GM03348 (cell line): ENCODE results near the gene ZDHHC1.
"Not testable (repeated sequence)": the region's sequence is repeated elsewhere in the genome, so short reads cannot be mapped to it uniquely, and the experiment has no call there.

Experiments
- DNase-seq: peaks from one replicate; pipeline ENCODE4 v3.0.0; 2012; ENCODE audit warnings: low spot score

The ZDHHC1 gene

GRCh38 chr16:67394155-67395104 lies 21.8 kb downstream of the ZDHHC1 start:
- no peak for DNase-seq

DNA sequence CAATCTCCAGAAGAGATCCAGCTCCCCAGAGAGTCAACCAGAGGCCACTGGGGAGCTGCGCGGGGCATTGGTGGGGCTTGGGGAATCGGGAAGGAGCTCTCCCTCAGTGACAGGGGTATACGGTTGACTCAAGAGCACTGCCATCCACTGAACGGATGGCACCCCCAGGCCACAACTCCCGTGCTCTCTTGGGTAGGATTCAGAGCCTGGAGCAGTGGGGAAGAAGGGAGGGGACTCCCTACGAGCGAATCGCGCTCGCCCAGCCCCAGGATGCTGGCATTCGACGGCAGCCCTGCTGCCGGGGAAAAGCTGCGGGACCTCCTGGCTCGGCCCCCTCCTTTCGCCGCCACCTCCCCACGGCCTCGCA lies 22.5 kb downstream of the ZDHHC1 start:
- no peak for DNase-seq

- DNase-seq = peak; percentile 92
These were observed 23.0 kb downstream of the ZDHHC1 start, which contains the start of gene TPPP3 for GRCh38 chr16:67393111-67393787. Gene TPPP3, minus strand, starts transcription at chr16:67393498. Its CDS starts 2,387 bp downstream, at chr16:67391111.

GRCh38 chr16:67392301-67393059 lies 23.8 kb downstream of the ZDHHC1 start:
- no peak for DNase-seq

DNA sequence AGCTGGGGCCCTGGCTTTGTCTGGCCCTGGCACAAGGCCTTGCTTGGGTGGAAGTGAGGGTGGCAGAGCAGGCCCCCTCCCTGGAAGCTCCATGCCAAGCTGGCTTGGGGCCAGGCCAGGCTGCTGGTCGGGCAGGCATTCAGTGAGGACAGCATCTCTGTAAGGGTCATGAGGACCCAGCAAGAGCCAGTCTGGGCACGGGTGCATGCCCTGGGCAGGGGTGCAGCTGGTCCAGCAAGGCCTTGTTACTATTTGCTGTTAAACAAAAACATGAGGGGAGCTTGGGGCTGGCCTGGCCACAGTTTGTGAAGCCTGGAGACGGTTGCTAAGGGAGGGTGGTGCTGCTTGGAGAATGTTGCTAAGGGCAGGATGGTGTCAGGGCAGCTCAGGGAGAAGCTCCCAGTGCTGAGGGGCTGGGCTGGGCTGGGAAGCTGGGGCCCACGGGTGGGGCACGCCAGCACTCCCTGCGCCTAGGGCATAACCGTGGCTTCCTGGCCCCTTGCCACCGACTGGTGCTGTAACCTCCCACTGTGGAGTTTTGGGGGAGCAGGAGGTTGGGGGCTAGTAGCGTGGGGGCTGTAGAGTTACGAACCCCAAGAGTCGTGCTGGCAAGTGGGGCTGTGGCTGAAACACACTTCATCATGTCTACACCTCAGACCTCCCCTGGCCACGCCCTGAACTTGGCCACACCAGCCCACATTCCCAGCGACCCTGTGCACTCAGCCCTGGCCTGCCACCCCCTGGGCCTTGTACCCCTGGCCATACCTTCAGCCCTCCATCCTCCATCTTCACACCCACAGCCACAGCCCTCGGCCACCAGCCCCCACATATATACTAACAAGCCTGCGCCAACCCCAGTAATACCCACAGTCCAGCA lies 24.6 kb downstream of the ZDHHC1 start:
- DNase-seq = no peak

DNA sequence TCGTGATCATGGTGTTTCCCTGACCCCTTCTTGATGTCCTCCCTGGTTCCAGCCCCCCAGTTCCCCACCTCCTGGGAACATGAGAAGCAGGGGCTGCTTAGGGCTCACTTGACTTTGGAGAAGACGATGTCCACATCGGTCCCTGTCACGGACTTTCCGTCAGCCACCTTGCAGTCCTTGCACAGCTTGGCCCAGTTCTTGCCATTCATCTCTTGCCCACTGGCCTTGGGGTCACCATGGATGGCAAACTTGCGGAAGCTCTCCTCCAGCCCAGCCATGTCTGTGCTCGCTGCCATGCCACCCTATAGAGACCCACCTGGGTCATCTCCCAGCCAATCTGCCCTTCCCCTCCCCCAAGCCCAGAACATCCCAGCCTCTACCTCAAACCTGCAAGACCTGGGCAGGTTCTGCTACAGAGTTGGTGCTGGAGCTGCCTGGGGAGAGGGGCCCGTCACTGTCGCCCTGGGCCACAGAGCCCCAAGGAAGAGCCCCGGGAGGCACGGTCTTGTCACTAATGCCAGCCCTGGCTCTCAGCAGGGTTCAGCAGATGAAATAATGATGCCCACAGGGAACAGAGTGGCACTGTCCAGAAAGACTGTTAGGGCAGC lies 25.4 kb downstream of the ZDHHC1 start:
- no peak for DNase-seq

DNA sequence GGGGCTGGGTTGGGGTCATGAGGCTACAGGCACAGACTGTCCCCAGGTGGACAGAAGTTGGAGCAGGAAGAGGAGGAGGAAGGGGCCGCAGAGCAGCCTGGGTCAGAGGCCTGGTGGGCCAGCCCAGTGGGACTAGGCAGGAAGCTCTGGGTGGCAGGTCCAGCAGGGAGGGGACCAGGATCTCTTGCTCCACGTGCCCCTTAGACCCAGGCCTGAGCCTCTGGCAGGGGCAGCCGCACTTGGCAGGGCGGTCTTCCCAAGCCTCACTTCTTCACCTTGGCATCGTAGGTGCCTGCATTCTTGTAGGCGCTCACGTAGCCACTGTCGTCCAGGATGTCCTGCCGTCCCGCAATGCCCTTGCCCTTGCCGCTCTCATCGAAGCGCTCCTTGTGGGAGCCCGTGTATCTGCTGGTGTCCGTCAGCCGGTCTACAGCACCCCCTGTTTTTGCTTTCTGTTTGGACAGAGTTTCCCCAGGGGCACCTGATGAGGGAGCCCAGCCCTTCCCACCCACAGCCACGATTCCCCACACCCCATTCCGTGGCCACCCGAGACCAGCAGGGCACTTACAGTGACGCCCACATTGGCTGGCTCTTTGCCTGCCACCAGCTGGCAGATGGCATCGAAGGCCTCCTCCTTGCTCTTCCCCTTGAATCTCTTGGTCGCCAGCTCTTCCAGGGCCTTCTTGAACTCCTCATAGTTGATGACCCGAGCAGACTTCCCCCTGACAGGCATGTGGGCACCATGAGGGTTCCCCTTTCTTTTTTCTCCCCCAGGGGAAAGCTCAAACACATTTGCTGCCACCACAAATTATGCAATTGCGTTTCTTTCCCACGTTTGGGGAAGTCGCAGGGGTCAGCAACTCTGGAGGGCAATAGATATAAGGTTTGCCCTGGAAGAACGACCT lies 26.1 kb downstream of the ZDHHC1 start:
- DNase-seq = no peak

DNA sequence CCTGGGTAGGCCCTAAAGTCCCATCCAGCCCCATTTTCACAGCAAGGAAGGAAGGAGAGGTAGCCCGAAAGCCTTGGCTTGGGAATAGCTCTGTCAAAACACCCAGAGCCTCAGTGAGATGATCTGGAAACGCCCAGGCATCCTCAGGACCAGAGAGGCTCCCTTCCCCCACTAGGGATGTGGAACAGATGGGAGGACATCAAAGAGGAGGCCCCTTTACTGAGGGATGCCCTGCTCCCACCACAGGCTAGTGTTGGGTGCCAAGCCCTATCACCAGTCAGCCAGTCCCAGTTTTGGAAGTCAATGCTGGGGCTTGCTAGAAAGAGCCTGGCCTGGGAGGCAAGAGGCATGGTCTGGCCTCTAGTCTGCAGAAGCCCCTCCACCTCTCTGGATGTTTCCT lies 27.7 kb downstream of the ZDHHC1 start:
- no peak for DNase-seq

DNA sequence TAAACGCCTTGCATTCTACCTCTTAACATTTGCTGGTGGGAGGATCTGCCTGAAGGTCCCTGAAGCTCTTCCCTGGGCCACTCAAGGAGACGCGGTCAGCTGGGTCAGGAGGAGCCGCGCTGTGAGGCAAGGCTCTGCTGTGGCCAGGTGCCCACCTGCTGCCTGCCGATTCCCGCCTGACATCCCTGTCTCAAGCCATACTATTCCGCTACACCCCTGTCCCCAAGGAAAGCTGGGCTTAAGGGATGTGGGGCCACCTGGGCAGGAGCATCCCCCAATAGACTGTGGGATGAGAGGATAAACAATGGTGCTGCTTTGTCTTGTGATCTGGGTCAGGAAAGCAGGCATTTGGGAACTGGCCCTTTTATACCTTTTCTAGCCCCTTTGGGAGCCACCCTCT lies 28.1 kb downstream of the ZDHHC1 start:
- no peak for DNase-seq

GRCh38 chr16:67387479-67388079 lies 28.7 kb downstream of the ZDHHC1 start:
- DNase-seq = no peak

- no peak for DNase-seq
These were observed 29.3 kb downstream of the ZDHHC1 start for GRCh38 chr16:67386861-67387455.

GRCh38 chr16:67384778-67385510 lies 31.3 kb downstream of the ZDHHC1 start:
- no peak for DNase-seq

DNA sequence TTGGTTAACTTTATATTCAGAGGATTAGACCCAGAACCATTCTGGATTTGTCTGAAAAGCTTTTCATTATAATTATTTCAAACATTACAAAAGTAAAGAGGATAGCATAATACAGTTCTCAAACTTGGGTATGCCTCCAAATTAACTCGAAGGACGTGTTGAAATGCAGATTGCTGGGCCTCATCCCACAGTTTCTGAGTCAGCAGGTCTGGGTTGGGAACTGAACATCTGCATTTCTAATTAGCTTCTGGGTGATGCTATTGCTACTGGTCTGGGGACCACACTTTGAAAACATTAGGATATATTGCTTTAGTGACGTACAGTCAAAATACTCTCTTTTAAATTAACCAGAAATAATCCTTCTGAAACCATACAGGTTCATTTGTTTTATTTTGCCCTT lies 33.0 kb downstream of the ZDHHC1 start:
- no peak for DNase-seq

DNA sequence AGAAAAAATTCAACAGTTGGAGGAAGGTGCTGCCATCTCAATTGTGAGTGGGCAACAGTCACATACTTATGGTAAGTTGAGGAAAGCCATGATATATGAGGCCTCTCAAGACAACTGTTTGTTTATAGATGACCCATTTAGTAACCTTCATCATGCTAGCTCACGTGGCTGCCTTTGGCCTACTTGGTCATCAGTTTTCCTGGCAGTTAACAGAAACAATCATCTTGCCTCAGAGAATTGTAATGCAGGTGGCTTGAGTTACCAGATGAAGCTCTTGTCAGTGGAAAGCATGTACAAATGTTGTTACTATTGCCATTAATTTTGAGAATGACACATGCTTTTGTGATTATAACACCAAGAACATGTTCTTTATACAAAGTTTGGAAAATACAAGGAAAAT lies 37.6 kb downstream of the ZDHHC1 start:
- DNase-seq = no peak

DNA sequence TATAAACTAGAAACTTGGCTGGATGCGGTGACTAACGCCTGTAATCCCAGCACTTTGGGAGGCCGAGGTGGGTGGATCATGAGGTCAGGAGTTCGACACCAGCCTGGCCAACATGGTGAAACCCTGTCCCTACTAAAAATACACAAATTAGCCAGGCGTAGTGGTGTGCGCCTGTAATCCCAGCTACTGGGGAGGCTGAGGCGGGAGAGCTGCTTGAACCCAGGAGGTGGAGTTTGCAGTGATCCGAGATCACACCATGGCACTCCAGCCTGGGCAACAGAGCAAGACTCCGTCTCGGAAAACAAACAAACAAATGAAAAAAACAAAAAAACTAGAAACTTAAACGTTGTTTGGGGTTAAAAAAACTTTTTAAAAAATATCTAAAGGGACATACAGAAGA lies 40.3 kb downstream of the ZDHHC1 start:
- DNase-seq = not testable (repeated sequence)

GRCh38 chr16:67372664-67373063 lies 43.6 kb downstream of the ZDHHC1 start:
- peak; percentile 54 for DNase-seq

DNA sequence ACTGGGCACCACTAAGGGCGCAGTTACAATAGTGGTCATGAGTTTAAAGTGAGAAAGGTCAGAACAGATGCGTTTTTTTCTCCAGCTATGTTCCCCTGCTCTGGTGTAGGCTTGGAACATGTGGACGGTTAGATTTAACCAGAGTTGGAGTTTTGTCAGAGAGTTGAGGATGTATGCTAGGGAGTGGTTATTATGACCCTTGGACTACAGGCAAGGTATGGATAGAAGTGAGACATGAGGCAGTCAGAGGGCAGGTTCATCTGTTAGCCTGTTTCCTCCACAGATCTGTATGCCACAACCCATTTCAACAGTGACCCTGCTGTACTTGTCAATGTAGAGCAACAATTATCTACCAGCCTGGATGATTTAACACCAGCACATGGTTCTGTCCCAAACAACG lies 45.6 kb downstream of the ZDHHC1 start:
- no peak for DNase-seq

- DNase-seq = no peak
These were observed 51.6 kb downstream of the ZDHHC1 start for GRCh38 chr16:67364600-67365235.
